CD4-positive, CD25-positive, alpha-beta regulatory T cell (primary cell): ENCODE data around the gene GMIP. TPM values are rescaled to one million over a fixed set of nuclear protein-coding genes. Genes with fewer than 3 reads are reported as not detected.

Source experiments
- ATAC-seq, 2 donors: fragments of 150-1000 bp; cut with Tn5 transposase; one replicate each; pipeline ENCODE4 v1.10.0; 2021; ENCODE audit warnings: low read depth in 2 of 2, moderate number of reproducible peaks in 2 of 2, moderate library complexity in 1 of 2
- DNase-seq, 3 donors: peaks; one replicate each; pipeline versions ENCODE4 v3.0.0 to v3.0.0-alpha.2; 2012 to 2022; ENCODE audit warnings: mixed read lengths in 1 of 3
- H3K27ac ChIP-seq: one replicate; pipeline ENCODE4 v1.7.0; 2013; ENCODE audit warnings: mild to moderate bottlenecking, low read length; ENCODE audit not compliant: insufficient read depth, poor library complexity, severe bottlenecking
- H3K27me3 ChIP-seq: one replicate; pipeline ENCODE4 v1.7.0; 2013; ENCODE audit warnings: low read length; ENCODE audit not compliant: control insufficient read depth, insufficient read depth
- H3K36me3 ChIP-seq: one replicate; pipeline ENCODE4 v1.7.0; 2013; ENCODE audit warnings: mild to moderate bottlenecking, low read length, moderate library complexity; ENCODE audit not compliant: control insufficient read depth, insufficient read depth
- H3K4me1 ChIP-seq: 2 replicates; pipeline ENCODE4 v1.7.0; 2013; ENCODE audit warnings: mild to moderate bottlenecking, low read length; ENCODE audit not compliant: insufficient read depth, control insufficient read depth, poor library complexity, severe bottlenecking
- H3K4me3 ChIP-seq: one replicate; pipeline ENCODE4 v1.7.0; 2013; ENCODE audit warnings: low read depth, mild to moderate bottlenecking, low read length, moderate library complexity
- H3K9me3 ChIP-seq, 2 experiments: 1 replicate in 1 of 2; 2 replicates in 1 of 2; pipeline ENCODE4 v1.7.0; 2013; ENCODE audit warnings: low read length in 2 of 2, mild to moderate bottlenecking in 1 of 2, moderate library complexity in 1 of 2; ENCODE audit not compliant: control insufficient read depth in 2 of 2
- H3K27ac Mint-ChIP-seq, 3 donors: one replicate each; pipeline ENCODE4 v1.8.0; 2020 to 2022; ENCODE audit warnings: mild to moderate bottlenecking in 3 of 3, mixed read lengths in 3 of 3, moderate library complexity in 2 of 3
- H3K27me3 Mint-ChIP-seq: one replicate; pipeline ENCODE4 v1.8.0; 2022; ENCODE audit warnings: mild to moderate bottlenecking, mixed read lengths
- H3K36me3 Mint-ChIP-seq: one replicate; pipeline ENCODE4 v1.8.0; 2020; ENCODE audit warnings: mixed read lengths
- H3K4me1 Mint-ChIP-seq, 4 donors: one replicate each; pipeline ENCODE4 v1.8.0; 2020 to 2022; ENCODE audit warnings: mixed read lengths in 4 of 4, mild to moderate bottlenecking in 1 of 4
- H3K4me3 Mint-ChIP-seq, 4 donors: one replicate each; pipeline ENCODE4 v1.8.0; 2020 to 2022; ENCODE audit warnings: mild to moderate bottlenecking in 4 of 4, mixed read lengths in 4 of 4, moderate library complexity in 3 of 4
- H3K9me3 Mint-ChIP-seq, 7 donors: one replicate each; pipeline ENCODE4 v1.8.0; 2020 to 2022; ENCODE audit warnings: mixed read lengths in 7 of 7, mild to moderate bottlenecking in 3 of 7, moderate library complexity in 2 of 7
- polyA plus RNA-seq, 4 donors: library from polyadenylated mRNA; unstranded; fragments of 300-500 nt; fragmentation: Illumina TruSeq; gene quantifications; one replicate each; pipeline ENCODE4 v1.2.3, GENCODE V29; 2021
- total RNA-seq: library from RNA; stranded (reverse); gene quantifications from one replicate; pipeline ENCODE4 v1.2.3, GENCODE V29; 2022

The GMIP gene
- total and polyA plus RNA-seq, 5 donors from 2014 or later: 42.1 to 155 (median 46.4) TPM

DNA sequence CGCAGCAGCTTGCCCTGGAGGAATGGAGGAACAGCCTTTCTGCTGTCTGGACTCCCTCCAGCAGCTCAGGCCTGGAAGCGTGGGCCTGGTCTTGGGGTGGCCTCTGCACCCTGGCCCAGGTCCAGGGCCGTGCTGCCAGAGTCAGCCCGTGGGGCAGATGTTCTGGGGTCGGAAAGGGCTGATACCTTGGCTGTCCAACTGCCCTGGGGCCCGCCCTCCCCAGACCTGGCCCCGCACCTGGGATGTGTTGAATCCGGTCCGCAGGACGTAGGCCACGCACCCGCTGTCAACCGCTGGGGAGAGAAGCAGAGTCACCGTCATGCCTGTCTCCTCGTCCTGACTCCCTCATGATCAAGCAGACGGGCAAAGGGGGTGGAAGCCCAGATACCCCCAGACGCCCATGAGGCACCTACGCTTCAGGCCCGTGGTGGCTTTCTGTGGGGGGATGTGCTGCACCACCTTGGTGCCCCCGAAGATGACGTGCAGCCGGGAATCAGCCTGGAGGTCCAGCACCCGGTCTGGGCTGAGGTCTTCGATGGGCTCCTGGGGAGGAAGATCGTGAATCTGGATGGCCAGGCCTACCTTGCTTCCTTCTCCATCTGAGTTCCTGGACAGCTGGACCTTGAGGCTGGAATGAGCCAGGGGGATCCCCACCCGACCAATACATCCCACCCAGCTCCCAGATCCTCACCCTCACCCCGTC, 12.3 kb upstream of the GMIP start:
- Mint-ChIP-seq H3K36me3 (peaks cover 27% of the 10 kb centered on the region), H3K27me3 (no peaks in the 10 kb centered on the region), H3K4me3 (no peak overlapping the region), H3K4me1 (peaks cover 4 to 9% (median 7%) of the 10 kb centered on the region in 4 donors), H3K9me3 (peaks cover 0 to 2% (median 0%) of the 10 kb centered on the region in 7 donors), H3K27ac (peak overlapping the region in 1 of 3 donors; percentile 20)
- Histone ChIP-seq H3K9me3 (no peaks in the 10 kb centered on the region), H3K36me3 (peaks cover 89% of the 10 kb centered on the region), H3K27me3 (no peaks in the 10 kb centered on the region), H3K27ac (no peak overlapping the region), H3K4me1 (peaks cover 9% of the 10 kb centered on the region), H3K4me3 (no peak overlapping the region)
- no peak for DNase-seq
- no peak for ATAC-seq

DNA sequence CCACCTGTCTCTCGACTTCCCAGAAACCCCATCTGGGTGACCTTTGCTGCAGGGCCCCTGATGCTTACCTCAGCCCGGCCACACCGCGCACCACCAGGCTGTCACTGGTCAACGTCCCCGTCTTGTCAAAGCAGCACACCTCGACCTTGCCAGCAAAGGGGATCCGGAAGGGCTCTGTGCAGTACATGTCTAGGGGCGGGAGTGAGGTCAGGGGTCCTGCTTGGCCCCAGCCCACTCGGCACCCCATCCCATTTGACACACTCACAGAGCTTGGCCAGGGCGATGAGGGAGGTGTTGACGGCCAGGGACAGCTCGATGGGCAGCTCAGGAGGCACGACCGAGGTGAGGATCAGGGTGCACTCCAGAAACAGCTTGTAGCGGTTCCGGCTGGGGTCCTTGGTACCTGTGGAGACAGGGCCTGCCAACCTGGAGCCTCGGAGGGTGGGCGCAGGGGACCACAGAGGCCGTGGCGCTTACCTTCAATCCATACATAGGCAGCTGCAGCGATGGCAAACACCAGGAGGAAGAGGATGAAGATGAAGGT, 11.7 kb upstream of the GMIP start:
- Mint-ChIP-seq H3K4me1 (peaks cover 4 to 8% (median 7%) of the 10 kb centered on the region in 4 donors), H3K9me3 (peaks cover 0 to 2% (median 0%) of the 10 kb centered on the region in 7 donors), H3K27me3 (no peaks in the 10 kb centered on the region), H3K36me3 (peaks cover 27% of the 10 kb centered on the region), H3K27ac (no peak overlapping the region), H3K4me3 (no peak overlapping the region)
- H3K27ac ChIP-seq: no peak overlapping the region
- DNase-seq (no peak), ATAC-seq (no peak)
- H3K4me3 ChIP-seq: no peak overlapping the region
- H3K36me3 ChIP-seq: peaks cover 94% of the 10 kb centered on the region
- no peaks in the 10 kb centered on the region for H3K27me3 ChIP-seq
- H3K9me3 ChIP-seq: no peaks in the 10 kb centered on the region
- H3K4me1 ChIP-seq: peaks cover 6% of the 10 kb centered on the region

DNA sequence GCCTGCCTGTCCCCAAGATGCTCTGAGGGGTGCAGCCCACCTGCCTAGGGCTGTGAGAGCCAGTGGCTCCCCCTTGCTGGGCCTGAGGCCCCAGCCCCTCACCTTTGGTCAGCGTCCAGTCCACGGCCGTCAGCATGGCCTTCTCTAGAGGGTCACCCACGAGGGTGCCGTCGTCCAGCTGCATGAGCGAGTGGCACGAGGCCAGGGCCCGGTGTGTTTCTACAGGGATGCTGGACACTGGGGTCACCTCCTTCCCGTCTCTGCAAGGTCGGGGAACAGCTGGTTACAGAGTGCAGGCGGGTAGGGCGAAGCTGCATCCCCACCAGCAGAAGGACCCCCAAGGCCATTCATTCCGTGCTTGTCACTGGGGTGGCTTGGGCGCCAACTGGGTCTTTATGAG, 11.0 kb upstream of the GMIP start:
- peaks cover 4 to 8% (median 5%) of the 10 kb centered on the region in 4 donors for H3K4me1 Mint-ChIP-seq
- H3K27me3 Mint-ChIP-seq: no peaks in the 10 kb centered on the region
- Histone ChIP-seq H3K36me3 (peaks cover 88% of the 10 kb centered on the region), H3K9me3 (no peaks in the 10 kb centered on the region), H3K27ac (no peak overlapping the region), H3K4me3 (no peak overlapping the region), H3K27me3 (no peaks in the 10 kb centered on the region), H3K4me1 (no peaks in the 10 kb centered on the region)
- H3K36me3 Mint-ChIP-seq: peaks cover 25% of the 10 kb centered on the region
- H3K9me3 Mint-ChIP-seq: peaks cover 0 to 2% (median 0%) of the 10 kb centered on the region in 7 donors
- H3K27ac Mint-ChIP-seq: peak overlapping the region in 1 of 3 donors; percentile 55
- no peak overlapping the region for H3K4me3 Mint-ChIP-seq
- DNase-seq (no peak), ATAC-seq (no peak)

- Histone ChIP-seq H3K4me3 (no peak overlapping the region), H3K36me3 (peaks cover 88% of the 10 kb centered on the region), H3K27ac (no peak overlapping the region), H3K9me3 (no peaks in the 10 kb centered on the region), H3K27me3 (no peaks in the 10 kb centered on the region), H3K4me1 (no peaks in the 10 kb centered on the region)
- Mint-ChIP-seq H3K9me3 (peaks cover 0 to 2% (median 0%) of the 10 kb centered on the region in 7 donors), H3K4me1 (peaks cover 4 to 7% (median 5%) of the 10 kb centered on the region in 4 donors), H3K36me3 (peaks cover 28% of the 10 kb centered on the region), H3K27ac (no peak overlapping the region), H3K27me3 (no peaks in the 10 kb centered on the region), H3K4me3 (no peak overlapping the region)
- no peak for ATAC-seq
- no peak for DNase-seq
Measured at GRCh38 chr19:19653597-19654147, 10.2 kb upstream of the GMIP start.

- DNase-seq (no peak), ATAC-seq (no peak)
- peak overlapping the region in 2 of 3 donors; percentile 71 to 98 for H3K27ac Mint-ChIP-seq
- H3K27me3 Mint-ChIP-seq: no peaks in the 10 kb centered on the region
- Histone ChIP-seq H3K36me3 (peaks cover 79% of the 10 kb centered on the region), H3K4me3 (no peak overlapping the region), H3K27ac (no peak overlapping the region), H3K9me3 (no peaks in the 10 kb centered on the region), H3K27me3 (no peaks in the 10 kb centered on the region), H3K4me1 (no peaks in the 10 kb centered on the region)
- peaks cover 22% of the 10 kb centered on the region for H3K36me3 Mint-ChIP-seq
- H3K9me3 Mint-ChIP-seq: peaks cover 0 to 2% (median 0%) of the 10 kb centered on the region in 7 donors
- H3K4me3 Mint-ChIP-seq: no peak overlapping the region
- peaks cover 0 to 2% (median 0%) of the 10 kb centered on the region in 4 donors for H3K4me1 Mint-ChIP-seq
Measured at GRCh38 chr19:19652482-19653295, 9.2 kb upstream of the GMIP start.

DNA sequence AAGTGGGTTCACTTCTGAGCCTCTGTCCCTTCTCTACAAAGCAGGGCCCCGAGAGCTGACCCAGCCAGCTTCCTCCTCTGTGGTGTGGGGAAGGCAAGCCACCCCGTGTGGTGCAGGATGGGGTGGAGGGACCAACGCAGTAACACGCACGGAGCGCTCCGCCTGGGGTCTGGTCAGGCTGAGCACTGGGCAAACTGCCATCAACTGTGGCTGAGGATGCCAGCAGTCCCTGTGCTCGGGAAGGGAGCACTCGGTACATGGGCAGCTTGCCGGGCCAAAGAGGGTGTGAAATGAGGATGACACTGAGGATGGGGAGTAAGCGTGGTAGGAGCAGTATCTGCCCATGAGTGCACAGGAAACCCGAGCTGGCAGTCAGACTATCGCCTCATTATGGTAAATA, 7.6 kb upstream of the GMIP start:
- H3K4me3 Mint-ChIP-seq: no peak overlapping the region

DNA sequence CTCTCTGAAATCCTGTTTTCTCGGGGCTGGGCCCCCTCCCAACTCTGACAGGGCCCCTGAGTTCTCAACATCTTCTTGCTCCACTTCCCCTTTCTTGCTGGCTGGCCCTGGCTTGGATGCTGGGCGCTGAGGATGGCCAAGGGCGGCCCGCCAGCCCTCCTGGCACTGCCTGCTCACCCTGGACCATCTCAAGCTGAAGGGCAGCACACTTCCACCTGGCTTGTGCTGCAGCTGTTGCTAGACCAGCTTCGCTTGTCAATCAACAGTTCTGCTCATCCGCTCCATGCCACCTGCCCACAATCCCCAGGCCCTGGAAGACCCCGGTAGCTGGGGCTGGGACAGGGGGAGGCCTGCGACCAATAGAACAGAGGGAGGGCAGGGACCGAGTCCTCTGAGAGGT, 6.9 kb upstream of the GMIP start:
- ATAC-seq: no peak
- no peaks in the 10 kb centered on the region for H3K9me3 Mint-ChIP-seq

More for the DNA sequence above, 7.6 kb upstream of the GMIP start:
- Mint-ChIP-seq H3K27ac (peak overlapping the region in 1 of 3 donors; percentile 71), H3K4me1 (no peaks in the 10 kb centered on the region), H3K27me3 (no peaks in the 10 kb centered on the region), H3K36me3 (peaks cover 29% of the 10 kb centered on the region), H3K9me3 (no peaks in the 10 kb centered on the region)
- Histone ChIP-seq H3K4me1 (no peaks in the 10 kb centered on the region), H3K27ac (no peak overlapping the region), H3K36me3 (peaks cover 80% of the 10 kb centered on the region), H3K9me3 (no peaks in the 10 kb centered on the region), H3K4me3 (no peak overlapping the region), H3K27me3 (no peaks in the 10 kb centered on the region)
- DNase-seq (no peak), ATAC-seq (no peak)

More for the DNA sequence above, 6.9 kb upstream of the GMIP start:
- Mint-ChIP-seq H3K27me3 (no peaks in the 10 kb centered on the region), H3K36me3 (peaks cover 29% of the 10 kb centered on the region), H3K4me1 (no peaks in the 10 kb centered on the region), H3K27ac (peak overlapping the region in 1 of 3 donors; percentile 85), H3K4me3 (no peak overlapping the region)
- DNase-seq: no peak
- Histone ChIP-seq H3K27ac (no peak overlapping the region), H3K4me3 (no peak overlapping the region), H3K36me3 (peaks cover 80% of the 10 kb centered on the region), H3K9me3 (no peaks in the 10 kb centered on the region), H3K4me1 (no peaks in the 10 kb centered on the region), H3K27me3 (no peaks in the 10 kb centered on the region)
